Measurements from ENCODE around the gene RCSD1. TPM values are rescaled to one million over a fixed set of nuclear protein-coding genes. Genes with fewer than 3 reads are reported as not detected.

RCSD1 gene
- total and polyA plus RNA-seq, 2 donors (not counting 3 experiments of a cell fraction or from before 2014, with no cell fraction given) = 0.08 to 1.00 TPM

DNA sequence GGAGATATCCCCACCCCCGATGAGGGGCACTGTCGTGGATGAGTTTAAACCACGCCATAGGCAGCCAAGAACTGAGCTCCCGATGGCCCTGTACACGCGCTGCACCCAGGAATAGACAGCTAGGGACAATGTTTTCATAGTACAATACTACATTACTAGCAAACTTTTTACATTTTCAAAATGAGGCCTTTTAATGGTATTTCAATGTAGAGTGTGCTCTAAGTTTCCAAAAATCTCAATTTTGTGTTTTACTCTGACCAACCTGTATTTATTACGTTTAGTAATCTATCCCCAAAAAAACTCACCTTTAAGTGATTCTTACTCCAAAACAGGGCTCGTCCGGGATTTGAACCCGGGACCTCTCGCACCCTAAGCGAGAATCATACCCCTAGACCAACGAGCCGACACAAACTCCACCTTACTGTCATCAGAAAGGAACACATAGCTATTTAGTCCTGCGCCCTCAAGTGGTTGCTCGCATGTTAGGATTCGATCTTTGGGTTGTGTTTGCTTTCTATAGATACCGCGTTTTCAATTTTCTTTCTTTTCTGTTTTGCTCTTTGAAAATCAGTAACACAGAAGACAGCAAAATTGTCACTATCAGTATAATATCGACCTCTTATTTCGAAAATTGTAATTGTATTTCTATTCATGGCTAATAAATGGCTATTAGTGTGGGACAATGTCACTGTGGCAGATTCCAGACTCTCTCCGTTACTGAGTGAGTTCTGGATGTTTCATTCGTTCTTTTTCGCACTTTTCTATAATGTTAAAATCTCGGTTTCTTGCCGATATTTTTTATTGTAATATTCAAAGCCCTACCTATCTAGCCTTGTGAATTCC, 85.3 kb downstream of the RCSD1 start:
- H3K79me2 ChIP-seq (ENCODE audit: control insufficient read depth, insufficient read depth, low read length) = no peaks in the 10 kb centered on the region
- H2AFZ ChIP-seq (ENCODE audit: low read depth, low read length) = peak overlapping the region; percentile 95
- DNase-seq (ENCODE audit: low read depth, low spot score) (peak; percentile 93), FAIRE-seq (peak; percentile 88)
- dilution Hi-C loops (cut with MboI; ENCODE audit: extremely low pct_ligation_motif_present, low sequenced_read_pairs) = no loop called here
- BruUV-seq (replicated peaks) = no TSS peak
- H3K9me3 ChIP-seq (replicated peaks; ENCODE audit: control insufficient read depth, insufficient read depth, low read length) = no peaks in the 10 kb centered on the region
- peaks cover 10% of the 10 kb centered on the region for H3K4me1 ChIP-seq (ENCODE audit: control insufficient read depth, extremely low read depth, insufficient read depth, low read length)
- H3K4me2 ChIP-seq (ENCODE audit: insufficient read depth, low read length) = peak overlapping the region; percentile 98
- ChIA-PET CTCF (interaction anchor here (0.9 to 2.7 kb wide), 7 partner anchors 11 to 367 kb away, joined by 3 to 17 read pairs (median 6); no protein-coding TSS in a partner anchor), POLR2A (no interaction called here)
- peak overlapping the region; percentile 61 for H3K27ac ChIP-seq (ENCODE audit: insufficient read depth, low read depth, low read length)
- H4K20me1 ChIP-seq (replicated peaks; ENCODE audit: control insufficient read depth, extremely low read depth, insufficient read depth, low read length) = no peaks in the 10 kb centered on the region
- H3K36me3 ChIP-seq (ENCODE audit: control insufficient read depth in 2 of 2, extremely low read depth in 1 of 2, insufficient read depth in 2 of 2, low read length in 2 of 2) = no peaks in the 10 kb centered on the region
- H3K27me3 ChIP-seq (ENCODE audit: control insufficient read depth in 2 of 2, insufficient read depth in 2 of 2, low read length in 2 of 2) = peaks cover 3 to 4% of the 10 kb centered on the region in 2 experiments
- peak overlapping the region; percentile 88 for H3K9ac ChIP-seq (replicated peaks; ENCODE audit: extremely low read depth, insufficient read depth, low read length)
- intact Hi-C loops (cut with micrococcal nuclease) = loop anchor here (1.0 to 10.0 kb wide), 7 partner anchors 88 to 1649 kb away; partner anchors contain the start of genes BLZF1, CREG1, DCAF6 and NME7
- TF ChIP-seq, protein P1, sequence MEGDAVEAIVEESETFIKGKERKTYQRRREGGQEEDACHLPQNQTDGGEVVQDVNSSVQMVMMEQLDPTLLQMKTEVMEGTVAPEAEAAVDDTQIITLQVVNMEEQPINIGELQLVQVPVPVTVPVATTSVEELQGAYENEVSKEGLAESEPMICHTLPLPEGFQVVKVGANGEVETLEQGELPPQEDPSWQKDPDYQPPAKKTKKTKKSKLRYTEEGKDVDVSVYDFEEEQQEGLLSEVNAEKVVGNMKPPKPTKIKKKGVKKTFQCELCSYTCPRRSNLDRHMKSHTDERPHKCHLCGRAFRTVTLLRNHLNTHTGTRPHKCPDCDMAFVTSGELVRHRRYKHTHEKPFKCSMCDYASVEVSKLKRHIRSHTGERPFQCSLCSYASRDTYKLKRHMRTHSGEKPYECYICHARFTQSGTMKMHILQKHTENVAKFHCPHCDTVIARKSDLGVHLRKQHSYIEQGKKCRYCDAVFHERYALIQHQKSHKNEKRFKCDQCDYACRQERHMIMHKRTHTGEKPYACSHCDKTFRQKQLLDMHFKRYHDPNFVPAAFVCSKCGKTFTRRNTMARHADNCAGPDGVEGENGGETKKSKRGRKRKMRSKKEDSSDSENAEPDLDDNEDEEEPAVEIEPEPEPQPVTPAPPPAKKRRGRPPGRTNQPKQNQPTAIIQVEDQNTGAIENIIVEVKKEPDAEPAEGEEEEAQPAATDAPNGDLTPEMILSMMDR (IDR thresholded peaks at IDR 0.05; ENCODE audit: extremely low read depth in 1 of 2, insufficient read depth in 1 of 2, low read depth in 1 of 2, low read length in 2 of 2) = peak; percentile 80 to 86
- TF ChIP-seq, protein P2, sequence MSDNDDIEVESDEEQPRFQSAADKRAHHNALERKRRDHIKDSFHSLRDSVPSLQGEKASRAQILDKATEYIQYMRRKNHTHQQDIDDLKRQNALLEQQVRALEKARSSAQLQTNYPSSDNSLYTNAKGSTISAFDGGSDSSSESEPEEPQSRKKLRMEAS (IDR thresholded peaks at IDR 0.05; ENCODE audit: insufficient read depth, insufficient read length) = peak; percentile 6
- TF ChIP-seq MYC (IDR thresholded peaks at IDR 0.05; ENCODE audit: low read depth, low read length) = no peak
- TF ChIP-seq EZH2 (IDR thresholded peaks at IDR 0.05; ENCODE audit: borderline replicate concordance, low read depth, low read length, severe bottlenecking) = no peak
- TF ChIP-seq GATA2 (IDR thresholded peaks at IDR 0.05; ENCODE audit: insufficient read depth, insufficient read length, low read depth, low read length) = peak; percentile 42
- H3K9me1 ChIP-seq (replicated peaks; ENCODE audit: control insufficient read depth, extremely low read depth, insufficient read depth, low read length) = no peaks in the 10 kb centered on the region
- H3K4me3 ChIP-seq (replicated peaks in 1 of 3; ENCODE audit: insufficient read depth in 1 of 3, low read depth in 1 of 3, low read length in 3 of 3) = peak overlapping the region; percentile 89 to 99 (median 96)
